ENCODE data around the gene LMBRD2. TPM values are rescaled to one million over a fixed set of nuclear protein-coding genes. Genes with fewer than 3 reads are reported as not detected.

LMBRD2 gene
- total RNA-seq, 1 donor from 2014 or later: 6.9 TPM

DNA sequence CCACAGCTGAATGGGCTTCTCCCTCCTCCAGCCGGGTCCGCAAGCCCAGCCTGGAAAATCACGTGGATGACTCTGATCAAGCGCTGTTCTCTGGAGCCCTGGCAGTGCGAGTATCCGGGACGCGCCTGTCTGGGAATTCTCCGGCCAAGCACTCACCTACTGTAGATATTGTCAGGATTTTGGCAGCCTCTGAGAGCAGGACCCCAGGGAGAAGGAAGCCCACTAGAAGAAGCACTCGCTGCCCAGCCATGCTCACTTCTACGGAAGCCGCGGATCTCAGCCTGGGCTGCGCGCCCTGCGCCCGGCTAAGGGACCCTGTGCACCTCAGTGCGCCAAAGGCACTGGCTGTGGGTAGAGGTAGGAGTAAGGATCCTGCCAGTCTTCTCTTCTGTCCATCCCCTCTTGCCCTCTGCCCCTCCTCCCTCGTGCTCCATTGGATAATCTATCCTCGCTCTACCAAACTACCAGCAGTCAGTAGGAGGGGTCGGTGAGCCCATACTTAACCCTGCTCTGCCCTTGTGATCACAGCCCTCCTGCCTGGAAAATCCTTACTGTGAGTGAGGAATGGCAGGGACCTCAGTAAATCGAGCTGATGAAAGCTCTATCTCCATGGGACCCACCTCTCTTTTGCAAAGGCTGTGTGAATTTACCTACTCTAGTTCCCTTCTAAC is 85.0 kb downstream of the LMBRD2 start, which contains the start of gene UGT3A2:
Gene UGT3A2, minus strand, starts transcription at position 343 of the 671 bp plus-strand sequence. Its CDS starts 93 bp downstream, at position 250.
- Mint-ChIP-seq H3K36me3 (ENCODE audit: insufficient read depth) (no peaks in the 10 kb centered on the region), H3K9me3 (ENCODE audit: low read depth) (no peaks in the 10 kb centered on the region), H3K27me3 (peaks cover 55% of the 10 kb centered on the region), H3K27ac (no peak within 1 kb of the TSS), H3K4me1 (ENCODE audit: low read depth) (peaks cover 2% of the 10 kb centered on the region), H3K4me3 (ENCODE audit: low read depth) (peak within 1 kb of the TSS; percentile 74)
- TF ChIP-seq, protein P1, sequence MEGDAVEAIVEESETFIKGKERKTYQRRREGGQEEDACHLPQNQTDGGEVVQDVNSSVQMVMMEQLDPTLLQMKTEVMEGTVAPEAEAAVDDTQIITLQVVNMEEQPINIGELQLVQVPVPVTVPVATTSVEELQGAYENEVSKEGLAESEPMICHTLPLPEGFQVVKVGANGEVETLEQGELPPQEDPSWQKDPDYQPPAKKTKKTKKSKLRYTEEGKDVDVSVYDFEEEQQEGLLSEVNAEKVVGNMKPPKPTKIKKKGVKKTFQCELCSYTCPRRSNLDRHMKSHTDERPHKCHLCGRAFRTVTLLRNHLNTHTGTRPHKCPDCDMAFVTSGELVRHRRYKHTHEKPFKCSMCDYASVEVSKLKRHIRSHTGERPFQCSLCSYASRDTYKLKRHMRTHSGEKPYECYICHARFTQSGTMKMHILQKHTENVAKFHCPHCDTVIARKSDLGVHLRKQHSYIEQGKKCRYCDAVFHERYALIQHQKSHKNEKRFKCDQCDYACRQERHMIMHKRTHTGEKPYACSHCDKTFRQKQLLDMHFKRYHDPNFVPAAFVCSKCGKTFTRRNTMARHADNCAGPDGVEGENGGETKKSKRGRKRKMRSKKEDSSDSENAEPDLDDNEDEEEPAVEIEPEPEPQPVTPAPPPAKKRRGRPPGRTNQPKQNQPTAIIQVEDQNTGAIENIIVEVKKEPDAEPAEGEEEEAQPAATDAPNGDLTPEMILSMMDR (IDR thresholded peaks at IDR 0.05; ENCODE audit: unreplicated experiment): no peak
- DNase-seq (ENCODE audit: low spot score, unreplicated experiment): no peak

- Mint-ChIP-seq H3K36me3 (ENCODE audit: insufficient read depth) (no peaks in the 10 kb centered on the region), H3K27me3 (peaks cover 49% of the 10 kb centered on the region), H3K9me3 (ENCODE audit: low read depth) (no peaks in the 10 kb centered on the region), H3K4me3 (ENCODE audit: low read depth) (peak overlapping the region; percentile 74), H3K27ac (no peak overlapping the region), H3K4me1 (ENCODE audit: low read depth) (peaks cover 2% of the 10 kb centered on the region)
- TF ChIP-seq, protein P1 (IDR thresholded peaks at IDR 0.05; ENCODE audit: unreplicated experiment): no peak
- DNase-seq (ENCODE audit: low spot score, unreplicated experiment): no peak
Observed at GRCh38 chr5:36066001-36066539, 85.6 kb downstream of the LMBRD2 start.

DNA sequence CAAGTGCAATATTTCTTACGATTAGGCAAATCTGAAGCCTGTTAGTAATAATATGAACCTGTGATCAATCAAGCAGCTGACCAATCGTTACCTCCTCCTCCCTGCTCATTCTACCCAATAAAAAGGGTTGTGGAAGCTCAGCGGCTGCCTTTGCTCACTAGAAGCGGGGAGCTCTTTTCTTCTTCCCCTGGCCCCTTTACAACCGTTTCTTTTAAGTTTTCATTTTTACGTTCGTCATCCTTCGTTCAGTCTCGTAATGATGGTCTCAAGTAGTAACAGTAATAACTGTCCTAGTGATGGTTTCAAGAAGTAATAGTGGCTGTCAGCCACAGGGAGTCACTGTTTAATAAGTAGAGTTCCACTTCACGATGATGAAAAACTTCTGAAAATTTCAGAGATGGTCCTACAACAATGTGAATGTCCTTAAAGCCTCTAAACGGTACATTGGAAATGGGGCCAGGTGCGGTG is 91.2 kb downstream of the LMBRD2 start:
- no peak for DNase-seq (ENCODE audit: low spot score, unreplicated experiment)

DNA sequence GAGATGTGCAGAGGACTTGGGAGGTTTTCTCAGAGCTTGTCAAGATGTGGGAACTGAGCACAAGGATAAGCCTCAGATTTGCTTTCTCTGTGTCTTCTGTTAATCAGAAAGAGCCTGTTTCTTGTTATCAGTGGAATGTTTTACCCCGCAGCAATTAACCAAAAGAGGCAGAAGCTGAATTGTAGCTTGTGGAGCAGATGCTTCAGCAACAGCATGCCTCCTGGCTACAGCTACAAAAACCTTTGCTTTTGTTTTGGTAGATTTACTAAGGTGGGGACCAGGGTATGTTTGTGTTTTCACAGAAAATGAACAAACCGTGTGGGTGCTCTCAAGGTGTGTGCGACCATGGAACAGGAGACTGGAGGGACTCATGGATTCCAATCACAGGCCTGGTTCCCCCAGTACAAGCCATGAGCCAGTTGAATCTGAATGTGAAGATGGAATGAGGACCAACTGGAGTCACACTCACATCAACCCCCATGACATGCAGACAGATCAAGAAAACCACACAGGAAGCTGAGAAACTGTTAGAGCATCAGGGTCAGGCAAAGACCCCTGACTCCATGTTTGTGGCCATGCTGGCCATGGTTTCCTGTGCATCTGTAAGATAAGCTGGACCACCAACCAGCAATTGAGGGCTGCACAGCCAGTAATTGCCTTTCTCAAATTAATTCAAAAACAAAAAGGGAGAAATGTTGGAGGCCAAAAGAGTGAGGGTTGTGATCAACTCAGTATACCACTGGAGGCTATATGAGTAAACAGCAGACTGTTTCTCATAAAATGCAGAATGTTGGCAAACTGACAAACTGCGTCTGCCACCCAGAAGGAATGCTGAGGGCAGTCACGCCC is 91.9 kb downstream of the LMBRD2 start:
- H3K27ac Mint-ChIP-seq: no peak overlapping the region
- no peak for DNase-seq (ENCODE audit: low spot score, unreplicated experiment)
- TF ChIP-seq, protein P1 (IDR thresholded peaks at IDR 0.05; ENCODE audit: unreplicated experiment): no peak
- no peaks in the 10 kb centered on the region for H3K36me3 Mint-ChIP-seq (ENCODE audit: insufficient read depth)
- H3K9me3 Mint-ChIP-seq (ENCODE audit: low read depth): no peaks in the 10 kb centered on the region
- no peak overlapping the region for H3K4me3 Mint-ChIP-seq (ENCODE audit: low read depth)
- H3K4me1 Mint-ChIP-seq (ENCODE audit: low read depth): peaks cover 3% of the 10 kb centered on the region
- H3K27me3 Mint-ChIP-seq: peaks cover 8% of the 10 kb centered on the region

More for the DNA sequence above, 91.2 kb downstream of the LMBRD2 start:
- Mint-ChIP-seq H3K4me3 (ENCODE audit: low read depth) (no peak overlapping the region), H3K27me3 (peaks cover 14% of the 10 kb centered on the region), H3K27ac (no peak overlapping the region), H3K4me1 (ENCODE audit: low read depth) (peaks cover 3% of the 10 kb centered on the region), H3K9me3 (ENCODE audit: low read depth) (no peaks in the 10 kb centered on the region), H3K36me3 (ENCODE audit: insufficient read depth) (no peaks in the 10 kb centered on the region)
- TF ChIP-seq, protein P1 (IDR thresholded peaks at IDR 0.05; ENCODE audit: unreplicated experiment): peak; percentile 23

DNA sequence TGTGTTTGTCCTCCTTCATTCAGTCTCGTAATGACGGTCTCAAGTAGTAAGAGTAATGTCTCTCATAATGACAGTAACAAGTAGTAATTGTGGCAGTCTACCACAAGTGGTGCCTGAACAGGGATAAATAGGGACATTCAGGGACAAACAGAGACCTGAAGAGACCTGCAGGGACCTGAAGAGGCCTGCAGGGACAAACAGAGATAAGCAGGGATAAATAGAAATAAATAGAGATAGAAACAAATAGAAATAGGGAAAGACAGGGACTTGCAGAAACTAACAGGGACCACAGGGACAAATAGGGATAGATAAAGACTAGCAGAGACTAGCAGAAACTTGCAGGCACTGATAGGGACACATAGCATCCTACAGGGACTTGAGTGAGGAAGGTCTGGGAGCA is 92.9 kb downstream of the LMBRD2 start:
- TF ChIP-seq, protein P1 (IDR thresholded peaks at IDR 0.05; ENCODE audit: unreplicated experiment): no peak
- Mint-ChIP-seq H3K27me3 (no peaks in the 10 kb centered on the region), H3K4me3 (ENCODE audit: low read depth) (no peak overlapping the region), H3K36me3 (ENCODE audit: insufficient read depth) (no peaks in the 10 kb centered on the region), H3K4me1 (ENCODE audit: low read depth) (peaks cover 3% of the 10 kb centered on the region), H3K9me3 (ENCODE audit: low read depth) (no peaks in the 10 kb centered on the region), H3K27ac (no peak overlapping the region)
- DNase-seq (ENCODE audit: low spot score, unreplicated experiment): no peak

All from progenitor cell of endocrine pancreas (in vitro differentiated cells).